Fibroblast of skin of scalp (primary cell): ENCODE measurements around the gene NUTM2E.
"Not testable (repeated sequence)": the region's sequence is repeated elsewhere in the genome, so short reads cannot be mapped to it uniquely, and the experiment has no call there.

ENCODE experiments used
- DNase-seq: peaks from one replicate; pipeline ENCODE4 v3.0.0-alpha.2; 2013

NUTM2E gene

GRCh38 chr10:79866903-79867551, 40.5 kb downstream of the NUTM2E start:
- not testable (repeated sequence) for DNase-seq

GRCh38 chr10:79868023-79868422, 41.5 kb downstream of the NUTM2E start:
- not testable (repeated sequence) for DNase-seq

- DNase-seq: peak; percentile 4
These were observed 43.0 kb downstream of the NUTM2E start for GRCh38 chr10:79869439-79870097.

- DNase-seq: not testable (repeated sequence)
These were observed 45.2 kb downstream of the NUTM2E start for GRCh38 chr10:79871729-79872128.
